ENCODE measurements around the gene MDM4. TPM values are rescaled to one million over a fixed set of nuclear protein-coding genes. Genes with fewer than 3 reads are reported as not detected.

MDM4 gene
- total RNA-seq, 2 experiments from 2014 or later, result 89.1 to 94.6 TPM

DNA sequence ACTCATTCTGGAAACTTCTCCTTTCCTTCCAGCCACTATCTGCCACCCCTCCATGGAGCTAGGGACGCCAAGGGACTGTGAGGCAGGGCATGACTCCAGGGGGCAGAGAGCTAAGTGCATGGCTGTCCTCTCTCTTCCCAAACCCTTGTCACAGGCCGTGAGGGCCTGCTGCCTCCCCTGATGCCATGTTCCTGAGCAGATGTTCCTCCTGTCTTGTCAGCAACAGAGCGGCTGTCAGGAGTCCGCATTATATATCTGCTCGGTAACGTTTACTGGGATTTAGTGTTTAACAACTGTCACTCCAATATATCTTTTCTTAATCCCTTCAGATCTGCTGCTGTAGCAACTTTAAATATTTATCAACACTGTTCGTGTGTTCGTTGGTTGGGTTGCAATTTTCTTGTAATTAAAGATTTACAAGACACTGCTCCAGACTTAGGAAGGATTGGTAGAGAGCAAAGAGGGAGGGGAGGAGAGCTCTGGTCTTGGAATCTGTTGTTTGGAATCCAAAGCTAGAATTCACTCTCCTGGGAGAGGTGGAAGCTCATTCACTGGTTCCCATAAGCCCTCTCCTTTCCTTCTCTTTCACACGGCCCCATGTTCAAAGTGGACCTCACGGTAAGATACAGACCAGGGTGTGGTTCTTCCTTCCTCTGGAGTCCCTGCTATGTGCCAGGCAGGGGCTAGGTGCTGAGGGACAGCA, 76.2 kb downstream of the MDM4 start:
- intact Hi-C loops (cut with DNase I, micrococcal nuclease), result no loop called here
- Mint-ChIP-seq H3K4me1 (no peaks in the 10 kb centered on the region), H3K4me3 (no peak overlapping the region), H3K9me3 (ENCODE audit: low read depth) (no peaks in the 10 kb centered on the region), H3K27me3 (no peaks in the 10 kb centered on the region), H3K27ac (no peak overlapping the region), H3K36me3 (ENCODE audit: low read depth) (peaks cover 4% of the 10 kb centered on the region)
- no peak for DNase-seq
- no peak for ATAC-seq
- ChIA-PET POLR2A (no interaction called here), CTCF (interaction anchor here (0.6 kb wide), 1 partner anchor 146 kb away, joined by 6 read pairs; no protein-coding TSS in a partner anchor)

DNA sequence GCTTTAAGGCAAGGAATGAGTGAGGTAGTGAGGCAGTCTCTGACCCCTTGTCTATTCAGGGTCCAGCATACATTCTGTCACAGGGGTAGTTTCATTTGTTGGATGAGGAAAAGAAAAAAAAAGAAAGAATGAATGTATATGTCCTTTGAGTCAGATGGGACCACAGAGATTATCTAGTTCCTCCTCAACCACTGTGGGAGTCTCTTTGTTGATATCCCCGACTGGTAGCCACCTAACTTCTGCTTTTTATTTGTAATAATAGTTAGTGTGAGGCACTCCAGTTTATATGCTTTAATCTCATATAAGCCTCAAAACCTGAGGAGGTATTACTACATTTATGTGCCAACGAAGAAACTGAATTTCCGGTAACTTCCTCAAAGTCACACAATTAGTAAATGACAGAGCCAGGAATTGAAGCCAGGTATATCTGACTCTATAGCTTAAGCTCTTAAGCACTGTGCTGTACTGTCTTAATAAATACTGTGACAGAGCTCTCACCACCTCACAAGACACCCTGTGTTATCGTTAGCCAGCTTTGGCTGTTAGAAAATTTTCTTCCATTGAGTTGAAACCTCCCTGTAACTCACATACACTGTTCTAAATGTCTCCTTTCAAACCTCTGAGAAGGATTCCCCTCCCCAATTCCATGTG, 82.2 kb downstream of the MDM4 start:
- DNase-seq (no peak), ATAC-seq (no peak)
- Mint-ChIP-seq H3K4me3 (no peak overlapping the region), H3K4me1 (no peaks in the 10 kb centered on the region), H3K27ac (no peak overlapping the region), H3K27me3 (no peaks in the 10 kb centered on the region), H3K36me3 (ENCODE audit: low read depth) (peaks cover 6% of the 10 kb centered on the region), H3K9me3 (ENCODE audit: low read depth) (no peaks in the 10 kb centered on the region)
- ChIA-PET POLR2A (no interaction called here), CTCF (interaction anchor here (0.6 kb wide), 1 partner anchor 1533 kb away, joined by 3 read pairs; no protein-coding TSS in a partner anchor)
- intact Hi-C loops (cut with DNase I, micrococcal nuclease), result no loop called here

DNA sequence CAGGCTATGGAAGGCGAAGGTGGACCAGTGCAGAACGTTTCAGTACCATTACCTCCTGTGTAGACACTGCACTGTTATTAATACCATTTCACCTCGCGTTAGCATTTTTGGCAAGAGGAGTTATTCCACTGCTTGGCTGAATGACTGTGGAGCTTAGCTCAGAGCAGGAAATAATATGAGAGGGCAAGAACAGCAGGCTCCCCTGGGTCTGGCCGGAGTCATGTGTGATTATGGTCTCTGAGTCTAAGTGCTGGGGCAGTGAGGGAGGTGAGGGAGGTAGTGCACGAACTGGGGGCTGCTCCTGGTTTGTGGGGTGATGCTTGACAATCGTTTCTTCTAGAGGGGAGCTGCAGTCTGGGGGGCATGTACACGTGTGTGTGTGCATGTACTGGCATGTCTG, 82.9 kb downstream of the MDM4 start:
- no peak overlapping the region for H3K4me3 Mint-ChIP-seq
- H3K4me1 Mint-ChIP-seq, result no peaks in the 10 kb centered on the region
- peaks cover 6% of the 10 kb centered on the region for H3K36me3 Mint-ChIP-seq (ENCODE audit: low read depth)
- no peaks in the 10 kb centered on the region for H3K9me3 Mint-ChIP-seq (ENCODE audit: low read depth)
- intact Hi-C loops (cut with DNase I, micrococcal nuclease), result no loop called here
- POLR2A ChIA-PET, result no interaction called here
- ATAC-seq, result no peak
- DNase-seq, result no peak
- no peaks in the 10 kb centered on the region for H3K27me3 Mint-ChIP-seq
- CTCF ChIA-PET, result interaction anchor here (0.6 kb wide), 1 partner anchor 1532 kb away, joined by 3 read pairs; no protein-coding TSS in a partner anchor
- no peak overlapping the region for H3K27ac Mint-ChIP-seq

- no peaks in the 10 kb centered on the region for H3K27me3 Mint-ChIP-seq
- ATAC-seq (no peak), DNase-seq (no peak)
- H3K9me3 Mint-ChIP-seq (ENCODE audit: low read depth), result no peaks in the 10 kb centered on the region
- POLR2A ChIA-PET, result no interaction called here
- peaks cover 6% of the 10 kb centered on the region for H3K36me3 Mint-ChIP-seq (ENCODE audit: low read depth)
- intact Hi-C loops (cut with DNase I, micrococcal nuclease), result no loop called here
- CTCF ChIA-PET, result interaction anchor here (0.9 kb wide), 1 partner anchor 208 kb away, joined by 3 read pairs; no protein-coding TSS in a partner anchor
- H3K4me3 Mint-ChIP-seq, result no peak overlapping the region
- H3K27ac Mint-ChIP-seq, result no peak overlapping the region
- no peaks in the 10 kb centered on the region for H3K4me1 Mint-ChIP-seq
These were observed 83.4 kb downstream of the MDM4 start for GRCh38 chr1:204599596-204599995.

DNA sequence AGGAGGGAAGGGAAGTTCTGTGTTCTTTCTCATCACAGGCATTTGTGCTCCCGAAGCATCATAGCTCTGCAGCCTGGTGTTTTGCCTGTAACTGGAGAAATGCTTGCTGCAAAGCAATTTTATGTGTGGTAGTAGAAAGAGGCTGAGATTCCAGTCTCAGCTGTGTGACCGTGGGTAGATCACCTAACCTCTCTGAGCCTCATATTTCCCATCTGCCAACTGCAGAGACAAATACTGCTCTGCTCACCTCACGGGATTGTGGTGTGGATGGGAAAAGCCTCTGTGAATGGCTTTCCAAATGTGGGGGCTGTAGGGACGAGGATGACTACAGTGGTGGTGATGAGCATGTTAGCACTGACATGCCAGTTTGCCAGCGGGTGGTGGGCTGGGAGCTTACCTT, 84.0 kb downstream of the MDM4 start:
- Mint-ChIP-seq H3K36me3 (ENCODE audit: low read depth) (peaks cover 6% of the 10 kb centered on the region), H3K4me1 (no peaks in the 10 kb centered on the region), H3K27me3 (no peaks in the 10 kb centered on the region), H3K9me3 (ENCODE audit: low read depth) (no peaks in the 10 kb centered on the region), H3K4me3 (no peak overlapping the region), H3K27ac (no peak overlapping the region)
- no peak for ATAC-seq
- POLR2A ChIA-PET, result no interaction called here
- intact Hi-C loops (cut with DNase I, micrococcal nuclease), result no loop called here
- CTCF ChIA-PET, result interaction anchor here (0.9 kb wide), 1 partner anchor 207 kb away, joined by 3 read pairs; no protein-coding TSS in a partner anchor
- no peak for DNase-seq

- CTCF ChIA-PET, result no interaction called here
These were observed 84.8 kb downstream of the MDM4 start for GRCh38 chr1:204600968-204601367.

DNA sequence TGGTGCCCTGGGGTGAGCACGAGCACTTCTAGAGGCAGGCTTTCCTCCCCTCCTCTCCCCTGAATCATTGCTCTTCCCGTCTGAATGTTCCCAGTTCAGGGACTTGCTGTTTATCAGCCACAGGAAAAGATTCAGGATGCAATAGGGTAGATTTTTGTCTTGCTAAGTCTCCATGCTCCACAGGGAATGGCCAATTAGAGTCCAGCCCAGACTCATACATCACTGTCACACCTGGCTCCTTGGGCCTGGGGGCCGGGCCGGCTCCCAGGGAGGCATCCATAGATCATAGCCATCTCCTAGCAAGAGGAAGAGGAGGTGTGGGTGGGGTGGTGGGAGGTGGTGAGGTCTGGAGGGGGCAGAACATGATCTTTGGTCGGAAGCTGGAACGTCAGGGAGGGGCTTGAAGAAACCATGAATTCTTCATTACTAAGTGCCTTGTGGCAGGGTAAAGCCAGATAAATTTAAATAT, 85.9 kb downstream of the MDM4 start:
- ATAC-seq, result no peak

More at GRCh38 chr1:204600968-204601367, 84.8 kb downstream of the MDM4 start:
- H3K4me3 Mint-ChIP-seq, result no peak overlapping the region
- POLR2A ChIA-PET, result no interaction called here
- DNase-seq (no peak), ATAC-seq (no peak)
- no peaks in the 10 kb centered on the region for H3K27me3 Mint-ChIP-seq
- H3K4me1 Mint-ChIP-seq, result no peaks in the 10 kb centered on the region
- no peak overlapping the region for H3K27ac Mint-ChIP-seq
- H3K9me3 Mint-ChIP-seq (ENCODE audit: low read depth), result no peaks in the 10 kb centered on the region
- peaks cover 3% of the 10 kb centered on the region for H3K36me3 Mint-ChIP-seq (ENCODE audit: low read depth)
- intact Hi-C loops (cut with DNase I, micrococcal nuclease), result no loop called here

GRCh38 chr1:204602871-204603542, 86.8 kb downstream of the MDM4 start:
- ATAC-seq, result no peak
- ChIA-PET POLR2A (no interaction called here), CTCF (no interaction called here)
- DNase-seq, result no peak
- Mint-ChIP-seq H3K9me3 (ENCODE audit: low read depth) (no peaks in the 10 kb centered on the region), H3K27ac (no peak overlapping the region), H3K4me3 (no peak overlapping the region), H3K36me3 (ENCODE audit: low read depth) (peaks cover 3% of the 10 kb centered on the region), H3K4me1 (no peaks in the 10 kb centered on the region), H3K27me3 (no peaks in the 10 kb centered on the region)
- intact Hi-C loops (cut with DNase I, micrococcal nuclease), result no loop called here

More for the DNA sequence above, 85.9 kb downstream of the MDM4 start:
- intact Hi-C loops (cut with DNase I, micrococcal nuclease), result no loop called here
- H3K36me3 Mint-ChIP-seq (ENCODE audit: low read depth), result peaks cover 3% of the 10 kb centered on the region
- no peak overlapping the region for H3K4me3 Mint-ChIP-seq
- no peaks in the 10 kb centered on the region for H3K9me3 Mint-ChIP-seq (ENCODE audit: low read depth)
- ChIA-PET POLR2A (no interaction called here), CTCF (no interaction called here)
- no peak overlapping the region for H3K27ac Mint-ChIP-seq
- no peak for DNase-seq
- no peaks in the 10 kb centered on the region for H3K4me1 Mint-ChIP-seq
- H3K27me3 Mint-ChIP-seq, result no peaks in the 10 kb centered on the region

- ChIA-PET CTCF (no interaction called here), POLR2A (no interaction called here)
- intact Hi-C loops (cut with DNase I, micrococcal nuclease), result no loop called here
- DNase-seq (no peak), ATAC-seq (no peak)
- Mint-ChIP-seq H3K36me3 (ENCODE audit: low read depth) (peaks cover 3% of the 10 kb centered on the region), H3K4me1 (no peaks in the 10 kb centered on the region), H3K9me3 (ENCODE audit: low read depth) (no peaks in the 10 kb centered on the region), H3K4me3 (no peak overlapping the region), H3K27me3 (no peaks in the 10 kb centered on the region), H3K27ac (no peak overlapping the region)
These were observed 89.6 kb downstream of the MDM4 start for GRCh38 chr1:204605791-204606190.

Other genes starting within 250 kb of the MDM4 start
- gene PLEKHA6, start 156.5 kb upstream of the MDM4 start, total RNA-seq, result under 1 TPM; 0.86 to 0.87 TPM
- 10 to 100 TPM; 55.9 to 57.6 TPM for gene PPP1R15B, start 104.6 kb upstream of the MDM4 start, total RNA-seq
- gene PIK3C2B, start 21.6 kb upstream of the MDM4 start, total RNA-seq, result 10 to 100 TPM; 38.2 to 44.0 TPM
- gene LRRN2, start 169.3 kb downstream of the MDM4 start, total RNA-seq, result under 1 TPM in 1 of 2 experiments, not detected in 1; 0.05 TPM

All from activated CD4-positive, alpha-beta T cell treated with anti-CD3 and anti-CD28 coated beads for 36 hours (primary cell).